Osteocyte (in vitro differentiated cells): ENCODE measurements around the gene RALGPS1. TPM values are rescaled to one million over a fixed set of nuclear protein-coding genes. Genes with fewer than 3 reads are reported as not detected.

Experiments
- DNase-seq: peaks from one replicate; pipeline ENCODE4 v3.0.0; 2021; ENCODE audit warnings: mixed read lengths; ENCODE audit not compliant: unreplicated experiment; ENCODE audit errors: extremely low spot score
- H3K27ac Mint-ChIP-seq: one replicate; pipeline ENCODE4 v1.8.0; 2021; ENCODE audit warnings: mild to moderate bottlenecking, mixed read lengths; ENCODE audit not compliant: unreplicated experiment
- H3K27me3 Mint-ChIP-seq: one replicate; pipeline ENCODE4 v1.8.0; 2021; ENCODE audit warnings: mixed read lengths; ENCODE audit not compliant: unreplicated experiment
- H3K36me3 Mint-ChIP-seq: one replicate; pipeline ENCODE4 v1.8.0; 2021; ENCODE audit warnings: mixed read lengths; ENCODE audit not compliant: unreplicated experiment
- H3K4me1 Mint-ChIP-seq: one replicate; pipeline ENCODE4 v1.8.0; 2021; ENCODE audit warnings: mixed read lengths; ENCODE audit not compliant: unreplicated experiment
- H3K4me3 Mint-ChIP-seq: one replicate; pipeline ENCODE4 v1.8.0; 2021; ENCODE audit warnings: mild to moderate bottlenecking, moderate library complexity, mixed read lengths; ENCODE audit not compliant: unreplicated experiment
- H3K9me3 Mint-ChIP-seq: one replicate; pipeline ENCODE4 v1.8.0; 2021; ENCODE audit warnings: mixed read lengths; ENCODE audit not compliant: unreplicated experiment
- total RNA-seq: library from RNA; stranded (reverse); gene quantifications from 2 replicates; pipeline ENCODE4 v1.2.1, GENCODE V29; 2021
- TF ChIP-seq, protein P1 (sequence below): fragments of 200-600 bp; sonication (generic); IDR thresholded peaks from 2 replicates; pipeline ENCODE4 v1.5.0; 2021; ENCODE audit warnings: antibody characterized with exemption, mild to moderate bottlenecking, moderate library complexity

RALGPS1 gene
- total RNA-seq, 1 donor from 2014 or later: 9.9 TPM

DNA sequence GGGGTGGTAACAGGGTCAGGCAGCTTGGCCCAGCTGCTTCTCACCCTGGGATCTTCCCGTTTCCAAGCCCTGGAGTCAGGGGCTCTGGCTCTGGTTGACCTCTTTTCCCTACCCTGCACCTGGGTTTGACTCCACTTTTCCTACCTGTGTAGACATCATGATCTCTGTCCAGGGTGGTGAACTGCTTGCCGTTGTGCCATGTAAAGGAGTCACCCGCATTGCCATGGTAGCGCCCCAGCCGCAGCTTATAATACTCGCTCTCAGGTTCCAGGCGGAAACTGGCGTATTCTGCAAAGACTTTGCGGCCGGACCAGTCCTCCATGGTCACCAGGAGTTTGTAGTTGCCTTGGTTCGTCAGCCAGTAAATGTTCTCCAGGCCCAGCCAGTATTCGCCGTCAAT, 176.9 kb downstream of the RALGPS1 start:
- H3K27me3 Mint-ChIP-seq: no peaks in the 10 kb centered on the region
- H3K27ac Mint-ChIP-seq: no peak overlapping the region
- no peak overlapping the region for H3K4me3 Mint-ChIP-seq
- H3K9me3 Mint-ChIP-seq: no peaks in the 10 kb centered on the region
- H3K36me3 Mint-ChIP-seq: peaks cover 33% of the 10 kb centered on the region
- no peaks in the 10 kb centered on the region for H3K4me1 Mint-ChIP-seq
- no peak for DNase-seq
- TF ChIP-seq, protein P1, sequence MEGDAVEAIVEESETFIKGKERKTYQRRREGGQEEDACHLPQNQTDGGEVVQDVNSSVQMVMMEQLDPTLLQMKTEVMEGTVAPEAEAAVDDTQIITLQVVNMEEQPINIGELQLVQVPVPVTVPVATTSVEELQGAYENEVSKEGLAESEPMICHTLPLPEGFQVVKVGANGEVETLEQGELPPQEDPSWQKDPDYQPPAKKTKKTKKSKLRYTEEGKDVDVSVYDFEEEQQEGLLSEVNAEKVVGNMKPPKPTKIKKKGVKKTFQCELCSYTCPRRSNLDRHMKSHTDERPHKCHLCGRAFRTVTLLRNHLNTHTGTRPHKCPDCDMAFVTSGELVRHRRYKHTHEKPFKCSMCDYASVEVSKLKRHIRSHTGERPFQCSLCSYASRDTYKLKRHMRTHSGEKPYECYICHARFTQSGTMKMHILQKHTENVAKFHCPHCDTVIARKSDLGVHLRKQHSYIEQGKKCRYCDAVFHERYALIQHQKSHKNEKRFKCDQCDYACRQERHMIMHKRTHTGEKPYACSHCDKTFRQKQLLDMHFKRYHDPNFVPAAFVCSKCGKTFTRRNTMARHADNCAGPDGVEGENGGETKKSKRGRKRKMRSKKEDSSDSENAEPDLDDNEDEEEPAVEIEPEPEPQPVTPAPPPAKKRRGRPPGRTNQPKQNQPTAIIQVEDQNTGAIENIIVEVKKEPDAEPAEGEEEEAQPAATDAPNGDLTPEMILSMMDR: no peak

DNA sequence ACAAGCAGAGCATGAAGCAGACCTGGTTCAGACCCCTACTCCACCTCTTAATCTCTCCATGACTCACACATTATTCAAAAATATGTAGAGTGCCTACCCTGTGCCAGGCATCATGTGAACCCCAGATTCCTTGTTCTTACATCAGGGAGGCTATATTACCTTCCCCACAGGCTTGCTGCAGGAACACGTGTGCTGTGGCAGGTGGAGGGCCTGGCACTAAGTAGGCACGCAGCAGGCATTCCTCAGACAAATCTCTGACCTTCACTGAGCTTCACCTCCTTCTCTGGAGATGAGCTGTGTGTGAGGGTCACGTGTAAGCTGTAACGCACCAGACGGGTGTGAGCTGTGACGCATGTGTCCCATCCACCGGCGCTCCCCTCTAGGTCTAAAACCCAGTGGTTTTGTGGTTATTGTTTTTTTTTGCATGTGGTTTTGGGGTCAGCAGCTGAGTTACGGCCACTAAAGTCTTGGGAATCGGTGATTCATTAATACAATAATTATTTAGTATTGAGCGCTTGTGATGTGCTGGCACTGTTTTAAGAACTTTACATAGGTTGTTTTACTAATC, 177.5 kb downstream of the RALGPS1 start:
- Mint-ChIP-seq H3K27ac (no peak overlapping the region), H3K4me3 (no peak overlapping the region), H3K4me1 (no peaks in the 10 kb centered on the region), H3K36me3 (peaks cover 30% of the 10 kb centered on the region), H3K9me3 (no peaks in the 10 kb centered on the region), H3K27me3 (no peaks in the 10 kb centered on the region)
- DNase-seq: no peak
- TF ChIP-seq, protein P1: no peak

DNA sequence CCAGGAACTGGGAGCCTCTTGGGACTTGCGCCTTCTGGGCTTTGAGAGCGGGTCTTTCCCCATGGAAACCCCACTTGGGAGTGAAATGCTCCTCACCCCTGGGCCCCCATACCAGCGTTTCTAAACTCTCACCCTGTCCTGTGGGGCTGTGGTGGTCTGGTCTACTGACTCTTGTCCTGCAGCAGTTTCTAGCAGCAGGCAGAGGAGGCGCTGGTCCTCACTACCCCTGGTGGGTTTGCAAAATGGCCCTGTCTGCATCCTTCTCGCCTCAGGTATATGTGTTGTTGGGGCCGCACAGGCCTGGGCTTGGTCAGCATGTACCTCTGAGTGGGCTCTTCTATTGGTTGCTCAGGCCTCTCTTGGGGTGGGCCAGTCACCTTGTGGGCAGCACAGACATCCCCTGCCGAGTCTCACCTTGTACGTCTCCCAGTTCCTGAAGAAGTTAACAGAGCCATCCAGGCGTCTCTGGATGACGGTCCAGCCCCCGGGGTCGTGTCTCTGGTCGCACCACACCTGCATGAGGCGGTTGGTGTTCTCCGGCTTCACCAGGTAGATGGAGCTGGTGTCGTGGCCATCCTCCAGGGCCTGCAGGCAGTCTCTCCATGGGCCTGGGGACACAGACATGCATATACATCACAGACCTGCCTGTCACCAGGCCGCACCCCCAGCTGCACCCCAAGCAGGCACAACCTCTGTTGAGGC, 178.9 kb downstream of the RALGPS1 start:
- H3K36me3 Mint-ChIP-seq: peaks cover 22% of the 10 kb centered on the region

DNA sequence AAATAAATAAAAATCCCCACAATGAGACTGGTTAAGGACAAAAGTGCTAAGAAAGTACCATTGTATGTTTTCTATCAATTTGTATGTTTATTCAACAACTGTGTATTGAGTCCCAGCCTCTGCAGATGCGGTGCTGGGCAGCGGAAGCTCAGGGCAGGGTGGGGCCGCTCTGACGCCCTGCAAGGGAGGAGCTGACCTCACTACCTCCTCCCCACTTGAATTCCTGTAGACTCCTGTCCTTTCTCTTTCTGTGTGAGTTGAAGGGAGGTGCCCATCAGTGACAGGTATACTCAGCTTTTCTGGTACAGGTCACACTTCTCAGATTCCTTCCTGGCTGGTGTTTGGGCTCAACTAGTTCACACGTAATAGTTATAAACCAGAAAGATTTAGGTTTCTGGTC, 180.8 kb downstream of the RALGPS1 start:
- no peak for DNase-seq
- Mint-ChIP-seq H3K4me3 (no peak overlapping the region), H3K27ac (no peak overlapping the region), H3K27me3 (no peaks in the 10 kb centered on the region), H3K4me1 (no peaks in the 10 kb centered on the region), H3K36me3 (peaks cover 14% of the 10 kb centered on the region), H3K9me3 (no peaks in the 10 kb centered on the region)
- TF ChIP-seq, protein P1: no peak

More for the DNA sequence above, 178.9 kb downstream of the RALGPS1 start:
- H3K27me3 Mint-ChIP-seq: no peaks in the 10 kb centered on the region
- no peak overlapping the region for H3K4me3 Mint-ChIP-seq
- H3K27ac Mint-ChIP-seq: no peak overlapping the region
- no peaks in the 10 kb centered on the region for H3K9me3 Mint-ChIP-seq
- DNase-seq: no peak
- no peaks in the 10 kb centered on the region for H3K4me1 Mint-ChIP-seq
- TF ChIP-seq, protein P1: no peak

DNA sequence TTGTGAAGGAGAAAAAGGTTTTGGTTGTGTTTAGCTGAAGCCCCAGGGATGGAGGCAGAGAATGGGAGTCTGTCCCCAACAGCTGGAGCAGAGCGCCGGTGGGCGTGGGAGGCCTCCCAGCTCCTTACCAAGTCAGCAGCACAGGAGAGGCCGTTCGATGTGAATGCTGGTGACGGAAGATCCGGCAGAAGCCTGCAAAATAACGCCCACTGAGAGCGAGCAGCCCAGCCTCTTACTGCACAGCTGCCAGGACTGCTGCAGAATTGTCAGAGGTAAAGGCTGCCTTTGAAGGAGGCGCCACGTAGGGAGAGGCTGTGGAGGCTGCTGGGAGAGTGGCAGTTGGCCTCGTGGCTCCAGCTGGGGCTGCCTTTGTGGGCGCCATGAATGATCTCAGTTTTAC, 181.6 kb downstream of the RALGPS1 start:
- DNase-seq: no peak
- Mint-ChIP-seq H3K36me3 (peaks cover 8% of the 10 kb centered on the region), H3K27me3 (no peaks in the 10 kb centered on the region), H3K9me3 (no peaks in the 10 kb centered on the region), H3K27ac (no peak overlapping the region), H3K4me1 (no peaks in the 10 kb centered on the region), H3K4me3 (no peak overlapping the region)
- TF ChIP-seq, protein P1: no peak
